ENCODE measurements around the gene TFAP2B.

TFAP2B gene

DNA sequence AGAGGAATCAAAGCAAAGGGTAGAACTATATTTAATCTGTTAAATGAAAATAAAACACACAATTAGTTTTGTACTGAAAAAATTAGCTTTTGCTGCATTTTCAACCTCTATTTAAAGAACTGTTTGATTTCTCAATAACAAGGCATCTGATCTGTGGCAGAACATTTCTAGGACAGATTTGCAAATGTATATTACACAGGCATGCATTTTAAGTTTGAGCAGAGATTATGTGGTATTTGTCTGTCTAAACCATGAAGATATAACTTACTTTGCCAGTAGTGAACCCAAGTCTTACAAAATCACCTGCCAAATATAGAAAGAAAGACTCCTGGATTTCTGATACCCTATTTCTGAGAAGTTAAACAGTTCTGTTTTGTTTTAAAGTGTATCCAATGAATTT is 71.9 kb downstream of the TFAP2B start:
- Histone ChIP-seq H3K36me3 (ENCODE audit: insufficient read depth, insufficient read length, low read length) (no peaks in the 10 kb centered on the region), H3K4me3 (ENCODE audit: insufficient read length, low read depth) (no peak overlapping the region), H3K27me3 (ENCODE audit: insufficient read depth, insufficient read length) (no peaks in the 10 kb centered on the region), H3K9ac (ENCODE audit: insufficient read length, low read depth) (no peak overlapping the region), H3K9me3 (ENCODE audit: insufficient read depth, low read length) (no peaks in the 10 kb centered on the region), H3K4me1 (ENCODE audit: insufficient read depth, insufficient read length) (no peaks in the 10 kb centered on the region)
- DNase-seq (ENCODE audit: low read depth, low spot score), result no peak
- no peak for TF ChIP-seq YY1 (IDR thresholded peaks at IDR 0.05; ENCODE audit: insufficient read depth, insufficient read length)
- no peak for TF ChIP-seq ZNF274 (IDR thresholded peaks at IDR 0.05; ENCODE audit: low read depth, low read length)
- TF ChIP-seq SUZ12 (IDR thresholded peaks at IDR 0.05; ENCODE audit: extremely low read depth, insufficient read depth, insufficient read length), result no peak

GRCh38 chr6:50891290-50891689 is 72.6 kb downstream of the TFAP2B start:
- TF ChIP-seq YY1 (IDR thresholded peaks at IDR 0.05; ENCODE audit: insufficient read depth, insufficient read length) (no peak), ZNF274 (IDR thresholded peaks at IDR 0.05; ENCODE audit: low read depth, low read length) (no peak)
- Histone ChIP-seq H3K36me3 (ENCODE audit: insufficient read depth, insufficient read length, low read length) (no peaks in the 10 kb centered on the region), H3K9me3 (ENCODE audit: insufficient read depth, low read length) (no peaks in the 10 kb centered on the region), H3K4me3 (ENCODE audit: insufficient read length, low read depth) (no peak overlapping the region), H3K4me1 (ENCODE audit: insufficient read depth, insufficient read length) (no peaks in the 10 kb centered on the region), H3K9ac (ENCODE audit: insufficient read length, low read depth) (no peak overlapping the region), H3K27me3 (ENCODE audit: insufficient read depth, insufficient read length) (no peaks in the 10 kb centered on the region)
- no peak for DNase-seq (ENCODE audit: low read depth, low spot score)

Data from NT2/D1 (cell line).